GM12865 (cell line): ENCODE measurements around the gene ZDHHC24.

Experiments
- DNase-seq: peaks from one replicate; pipeline ENCODE4 v3.0.0; 2010; ENCODE audit warnings: low read depth
- H3K4me3 ChIP-seq: 2 replicates; pipeline ENCODE4 v1.5.1; 2011; ENCODE audit warnings: mild to moderate bottlenecking, low read depth, low read length, control low read depth
- CTCF ChIP-seq: IDR thresholded peaks from 2 replicates; pipeline ENCODE4 v1.5.1; 2011; ENCODE audit warnings: low read length, control low read depth, low read depth, inconsistent platforms; ENCODE audit not compliant: insufficient read depth; ENCODE audit errors: missing control alignments

The ZDHHC24 gene

GRCh38 chr11:66564538-66564937 is 18.7 kb upstream of the ZDHHC24 start:
- H3K4me3 ChIP-seq = no peak overlapping the region
- no peak for DNase-seq
- TF ChIP-seq CTCF = no peak

- TF ChIP-seq CTCF = no peak
- no peak overlapping the region for H3K4me3 ChIP-seq
- no peak for DNase-seq
These were observed 18.0 kb upstream of the ZDHHC24 start for GRCh38 chr11:66563832-66564231.

GRCh38 chr11:66562907-66563583 is 17.2 kb upstream of the ZDHHC24 start:
- no peak overlapping the region for H3K4me3 ChIP-seq
- no peak for DNase-seq
- TF ChIP-seq CTCF = no peak

- no peak overlapping the region for H3K4me3 ChIP-seq
- TF ChIP-seq CTCF = no peak
- no peak for DNase-seq
These were observed 16.4 kb upstream of the ZDHHC24 start for GRCh38 chr11:66562275-66562674.

- TF ChIP-seq CTCF = no peak
- no peak for DNase-seq
- no peak overlapping the region for H3K4me3 ChIP-seq
These were observed 16.1 kb upstream of the ZDHHC24 start for GRCh38 chr11:66561975-66562248.

GRCh38 chr11:66561178-66561974 is 15.5 kb upstream of the ZDHHC24 start:
- no peak overlapping the region for H3K4me3 ChIP-seq
- no peak for TF ChIP-seq CTCF
- no peak for DNase-seq
